WERI-Rb-1 (cell line): ENCODE data around the gene RDH14.

Source experiments
- DNase-seq: peaks from one replicate; pipeline ENCODE4 v3.0.0-alpha.2; 2020
- H3K27ac ChIP-seq: fragments of 250-450 bp; sonication (Bioruptor Pico); 2 replicates; pipeline ENCODE4 v1.5.1; 2020; ENCODE audit warnings: mild to moderate bottlenecking, moderate library complexity
- H3K27me3 ChIP-seq: fragments of 250-450 bp; sonication (Bioruptor Pico); 2 replicates; pipeline ENCODE4 v1.5.1; 2021; ENCODE audit warnings: mild to moderate bottlenecking, low read depth, moderate library complexity; ENCODE audit not compliant: insufficient read depth, severe bottlenecking
- H3K36me3 ChIP-seq: fragments of 250-450 bp; sonication (Bioruptor Pico); 2 replicates; pipeline ENCODE4 v1.5.1; 2020; ENCODE audit warnings: mild to moderate bottlenecking, moderate library complexity
- H3K4me3 ChIP-seq: 2 replicates; pipeline ENCODE4 v1.5.1; 2011; ENCODE audit warnings: low read depth, mild to moderate bottlenecking, control low read depth, low read length
- H3K9me3 ChIP-seq: fragments of 250-450 bp; sonication (Bioruptor Pico); 2 replicates; pipeline ENCODE4 v1.5.1; 2021; ENCODE audit warnings: mild to moderate bottlenecking, moderate library complexity; ENCODE audit not compliant: severe bottlenecking
- CTCF ChIP-seq: IDR thresholded peaks from 2 replicates; pipeline ENCODE4 v1.5.1; 2011; ENCODE audit warnings: low read depth, mild to moderate bottlenecking, control low read depth, inconsistent platforms, low read length

Gene RDH14

DNA sequence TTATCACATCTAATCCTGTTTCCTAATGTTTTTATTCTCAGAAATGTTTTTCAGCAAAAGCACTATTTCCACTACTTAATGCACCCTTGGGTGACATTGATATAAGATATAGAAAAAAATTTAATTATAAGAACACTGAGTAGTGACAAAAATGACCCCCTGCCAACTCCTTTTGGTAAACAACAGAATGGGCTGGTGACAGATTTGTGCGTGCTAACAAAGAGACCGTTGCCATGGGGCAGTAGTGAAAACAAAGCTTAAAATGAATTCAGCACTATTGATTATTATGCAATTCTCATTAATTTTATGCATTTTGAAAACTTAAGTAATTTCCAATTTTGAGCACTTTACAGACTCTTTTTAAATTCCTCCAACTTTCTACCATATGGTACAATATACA is 33.1 kb downstream of the RDH14 start:
- Histone ChIP-seq H3K36me3 (no peaks in the 10 kb centered on the region), H3K9me3 (no peaks in the 10 kb centered on the region), H3K27me3 (peaks cover 54% of the 10 kb centered on the region), H3K27ac (no peak overlapping the region), H3K4me3 (no peak overlapping the region)
- no peak for DNase-seq
- TF ChIP-seq CTCF: no peak

GRCh38 chr2:18526429-18526828 is 34.0 kb downstream of the RDH14 start:
- no peak for TF ChIP-seq CTCF
- no peak overlapping the region for H3K27ac ChIP-seq
- H3K36me3 ChIP-seq: no peaks in the 10 kb centered on the region
- DNase-seq: no peak
- no peak overlapping the region for H3K4me3 ChIP-seq
- peaks cover 60% of the 10 kb centered on the region for H3K27me3 ChIP-seq
- H3K9me3 ChIP-seq: no peaks in the 10 kb centered on the region

GRCh38 chr2:18525852-18526251 is 34.6 kb downstream of the RDH14 start:
- Histone ChIP-seq H3K27me3 (peaks cover 63% of the 10 kb centered on the region), H3K27ac (no peak overlapping the region), H3K9me3 (no peaks in the 10 kb centered on the region), H3K4me3 (no peak overlapping the region), H3K36me3 (no peaks in the 10 kb centered on the region)
- no peak for TF ChIP-seq CTCF
- no peak for DNase-seq

DNA sequence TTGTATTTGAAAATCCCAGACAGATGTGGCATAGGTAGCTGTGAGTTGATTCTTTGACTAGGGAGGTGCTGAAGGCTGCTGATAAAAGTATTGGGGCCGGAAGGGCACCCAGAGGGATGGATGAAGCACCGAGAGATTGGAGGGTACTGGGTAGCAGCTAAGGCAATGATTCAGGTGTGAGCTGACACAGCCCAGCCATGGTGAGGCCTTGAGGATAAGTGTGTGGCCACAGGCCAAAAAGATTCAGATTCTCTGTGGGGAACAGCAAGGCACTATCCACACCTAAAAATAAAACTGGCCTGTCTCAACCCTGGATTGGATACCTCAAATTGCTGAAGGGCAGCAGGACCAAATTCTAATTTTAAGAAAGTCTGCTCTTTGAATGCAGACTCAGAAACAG is 35.2 kb downstream of the RDH14 start:
- DNase-seq: no peak
- H3K36me3 ChIP-seq: no peaks in the 10 kb centered on the region
- H3K27ac ChIP-seq: no peak overlapping the region
- no peak for TF ChIP-seq CTCF
- peaks cover 62% of the 10 kb centered on the region for H3K27me3 ChIP-seq
- H3K4me3 ChIP-seq: no peak overlapping the region
- no peaks in the 10 kb centered on the region for H3K9me3 ChIP-seq

DNA sequence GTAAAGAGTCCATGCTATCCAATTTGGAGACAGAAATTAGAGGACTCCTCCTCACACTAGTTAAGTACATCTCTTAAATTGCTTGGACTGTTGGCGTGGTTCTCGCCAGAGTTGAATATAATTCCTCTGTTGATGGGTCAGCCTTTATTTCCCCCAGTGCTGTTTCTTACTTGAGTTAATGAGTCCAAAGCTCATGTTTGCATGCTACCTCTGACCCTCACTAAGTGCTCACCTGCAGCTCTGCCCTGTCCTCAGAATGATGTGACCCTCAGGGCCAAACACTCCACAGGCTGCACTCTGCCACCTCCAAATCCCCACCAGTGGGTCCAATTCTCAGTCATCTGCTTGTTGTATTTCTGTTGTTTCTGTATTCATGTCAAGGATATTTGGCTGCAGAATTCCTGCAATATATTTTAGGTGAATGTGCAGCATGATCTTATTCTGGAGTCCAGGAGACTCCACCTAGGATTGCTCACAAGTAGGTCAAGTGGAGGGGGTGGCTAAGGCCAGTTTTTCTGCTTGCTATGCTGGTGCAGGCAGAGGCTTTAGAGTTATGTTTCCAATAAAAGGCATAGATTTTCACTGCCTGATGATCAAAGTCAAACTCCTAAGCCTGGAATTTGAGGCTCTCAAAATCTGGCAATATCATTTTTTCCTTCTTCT is 37.8 kb downstream of the RDH14 start:
- no peak for DNase-seq
- no peak overlapping the region for H3K27ac ChIP-seq
- H3K9me3 ChIP-seq: no peaks in the 10 kb centered on the region
- H3K36me3 ChIP-seq: no peaks in the 10 kb centered on the region
- no peak overlapping the region for H3K4me3 ChIP-seq
- no peak for TF ChIP-seq CTCF
- H3K27me3 ChIP-seq: peaks cover 62% of the 10 kb centered on the region
